ENCODE measurements around the gene EGR2. TPM values are rescaled to one million over a fixed set of nuclear protein-coding genes. Genes with fewer than 3 reads are reported as not detected.

The EGR2 gene
- total and polyA plus RNA-seq, 7 donors = 0.24 to 1.2 (median 0.67) TPM

DNA sequence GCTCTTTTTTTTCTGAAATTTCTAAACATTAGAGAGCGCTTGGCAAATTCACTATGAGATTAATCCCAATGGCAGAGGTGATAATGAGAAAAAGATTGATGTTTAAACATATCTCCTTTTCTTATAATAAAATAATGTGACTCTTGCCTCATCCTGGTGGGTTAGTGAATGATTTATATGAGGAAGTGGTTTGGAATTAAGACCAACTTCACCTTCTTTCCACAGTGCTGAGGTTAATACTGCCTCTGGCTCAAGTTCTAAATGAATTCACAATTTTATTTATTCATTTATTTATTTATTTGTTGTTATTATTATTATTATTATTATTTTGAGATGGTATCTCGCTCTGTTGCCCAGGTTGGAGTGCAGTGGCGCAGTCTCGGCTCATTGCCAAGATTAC lies 52.2 kb downstream of the EGR2 start:
- ATAC-seq (no peak), DNase-seq (no peak)
- 94 to 98% (median 98%) methylated on average over 4 of the region's 4 CpGs for WGBS, 3 donors
- intact Hi-C loops (cut with DNase I) = loop anchor here in 1 of 2 donors (5.0 kb wide), 1 partner anchor 38 kb away; the partner anchor contains the start of gene ADO
- no peaks in the 10 kb centered on the region for H3K36me3 ChIP-seq (ENCODE audit: insufficient read depth in 1 of 2, low read depth in 1 of 2)
- H3K9me3 ChIP-seq = no peaks in the 10 kb centered on the region
- peaks cover under 1% of the 10 kb centered on the region for H3K4me1 ChIP-seq
- no peaks in the 10 kb centered on the region for H3K27me3 ChIP-seq (ENCODE audit: insufficient read depth in 3 of 3, low read length in 2 of 3)
- H3K4me3 ChIP-seq = no peak overlapping the region
- TF ChIP-seq CTCF (IDR thresholded peaks at IDR 0.05) = no peak
- no peak overlapping the region for H3K27ac ChIP-seq

GRCh38 chr10:62763155-62763554 lies 53.0 kb downstream of the EGR2 start:
- Histone ChIP-seq H3K9me3 (no peaks in the 10 kb centered on the region), H3K27ac (peak overlapping the region; percentile 19), H3K36me3 (ENCODE audit: insufficient read depth in 1 of 2, low read depth in 1 of 2) (no peaks in the 10 kb centered on the region), H3K4me1 (no peaks in the 10 kb centered on the region), H3K27me3 (ENCODE audit: insufficient read depth in 3 of 3, low read length in 2 of 3) (no peaks in the 10 kb centered on the region), H3K4me3 (no peak overlapping the region)
- TF ChIP-seq CTCF (IDR thresholded peaks at IDR 0.05) = no peak
- peak; percentile 52 to 77 for DNase-seq
- WGBS, 3 donors = 34 to 47% (median 44%) methylated on average over 4 of the region's 4 CpGs
- intact Hi-C loops (cut with DNase I) = loop anchor here in 1 of 2 donors (5.0 kb wide), 1 partner anchor 39 kb away; the partner anchor contains the start of gene ADO
- ATAC-seq = peak; percentile 93 to 99 (median 98)

Other genes starting within 250 kb of the EGR2 start
- 10 to 100 TPM; 17.6 to 24.8 (median 20.1) TPM for gene ADO, start 11.6 kb downstream of the EGR2 start, total RNA-seq
- 10 to 100 TPM; 11.6 to 27.1 (median 21.6) TPM for gene ADO, start 11.6 kb downstream of the EGR2 start, polyA plus RNA-seq